SK-N-SH (cell line): ENCODE results near the gene KYAT1. TPM values are rescaled to one million over a fixed set of nuclear protein-coding genes. Genes with fewer than 3 reads are reported as not detected.

Source experiments
- CTCF ChIA-PET: fragments of 300-600, 350-600 bp; formaldehyde crosslinking; extraction: SDS; loops from one replicate; lab custom pipeline; 2021; lab: Yijun Ruan, JAX
- POLR2A ChIA-PET: fragments of 350-600 bp; sonication (Branson Sonifier 250); formaldehyde crosslinking; extraction: SDS; loops from one replicate; lab custom pipeline; 2020; ENCODE audit warnings: antibody characterized with exemption, inconsistent platforms; lab: Yijun Ruan, JAX
- DNase-seq: peaks from one replicate; pipeline ENCODE4 v3.0.0; 2012
- H2AFZ ChIP-seq: fragments of 200-600 bp; sonication (generic); 2 replicates; pipeline ENCODE4 v1.8.1; 2016; ENCODE audit warnings: antibody characterized with exemption, mild to moderate bottlenecking, low read depth
- H3F3A ChIP-seq: fragments of 200-600 bp; sonication (generic); replicated peaks from 2 replicates; pipeline ENCODE3; 2016; ENCODE audit warnings: antibody characterized with exemption, mild to moderate bottlenecking; ENCODE audit not compliant: insufficient read depth
- H3K27ac ChIP-seq, 2 experiments: fragments of 200-500 bp in 1 of 2; fragments of 200-600 bp in 1 of 2; sonication (Bioruptor generic) in 1 of 2; sonication (generic), shearing (Covaris generic) in 1 of 2; 2 replicates each; pipeline versions ENCODE4 v1.5.1 to v1.6.1; 2014 to 2016; ENCODE audit warnings: low read depth in 2 of 2, inconsistent platforms in 1 of 2, low read length in 1 of 2, mild to moderate bottlenecking in 1 of 2, mixed read lengths in 1 of 2
- H3K27me3 ChIP-seq: fragments of 200-600 bp; sonication (generic), shearing (Covaris generic); 2 replicates; pipeline ENCODE4 v1.6.1; 2016; ENCODE audit warnings: mixed run types; ENCODE audit not compliant: insufficient read depth
- H3K36me3 ChIP-seq, 2 experiments: fragments of 200-500 bp in 1 of 2; fragments of 200-600 bp in 1 of 2; sonication (Bioruptor generic) in 1 of 2; sonication (generic) in 1 of 2; replicated peaks in 1 of 2; 2 replicates each; pipeline versions ENCODE3 to v1.5.1; 2014 to 2016; ENCODE audit warnings: low read length in 1 of 2, mild to moderate bottlenecking in 1 of 2; ENCODE audit not compliant: insufficient read depth in 2 of 2, control insufficient read depth in 1 of 2
- H3K4me1 ChIP-seq, 2 experiments: fragments of 200-500 bp in 1 of 2; fragments of 200-600 bp in 1 of 2; sonication (Bioruptor generic) in 1 of 2; sonication (generic), shearing (Covaris generic) in 1 of 2; 2 replicates each; pipeline versions ENCODE4 v1.5.1 to v1.6.1; 2014 to 2016; ENCODE audit warnings: low read depth in 1 of 2, low read length in 1 of 2, mixed run types in 1 of 2; ENCODE audit not compliant: insufficient read depth in 2 of 2, control insufficient read depth in 1 of 2
- H3K4me2 ChIP-seq: fragments of 200-600 bp; sonication (generic), shearing (Covaris generic); 2 replicates; pipeline ENCODE4 v1.6.1; 2017; ENCODE audit warnings: mixed run types
- H3K4me3 ChIP-seq, 2 experiments: fragments of 200-500 bp in 1 of 2; fragments of 200-600 bp in 1 of 2; sonication (Bioruptor generic) in 1 of 2; sonication (generic), shearing (Covaris generic) in 1 of 2; 2 replicates each; pipeline versions ENCODE4 v1.5.1 to v1.8.1; 2014 to 2016; ENCODE audit warnings: low read depth in 2 of 2, inconsistent platforms in 1 of 2, low read length in 1 of 2, mild to moderate bottlenecking in 1 of 2, mixed read lengths in 1 of 2, moderate library complexity in 1 of 2
- H3K79me2 ChIP-seq: fragments of 200-600 bp; sonication (generic); 2 replicates; pipeline ENCODE4 v1.8.1; 2017; ENCODE audit warnings: mild to moderate bottlenecking; ENCODE audit not compliant: insufficient read depth
- H3K9ac ChIP-seq: fragments of 200-600 bp; sonication (generic); 2 replicates; pipeline ENCODE4 v1.6.1; 2017; ENCODE audit warnings: mixed run types
- H3K9me2 ChIP-seq: fragments of 200-600 bp; sonication (generic); 2 replicates; pipeline ENCODE4 v1.6.1; 2017; ENCODE audit warnings: mixed run types
- H3K9me3 ChIP-seq: fragments of 200-600 bp; sonication (generic); 2 replicates; pipeline ENCODE4 v1.6.1; 2017; ENCODE audit warnings: mixed run types, mild to moderate bottlenecking, moderate library complexity
- H4K20me1 ChIP-seq: fragments of 200-600 bp; sonication (generic); 2 replicates; pipeline ENCODE4 v1.6.1; 2017; ENCODE audit warnings: mild to moderate bottlenecking, mixed run types; ENCODE audit not compliant: insufficient read depth
- FOXJ3 ChIP-seq: sonication (generic); formaldehyde crosslinking; IDR thresholded peaks from 2 replicates; pipeline ENCODE4 v1.5.1; 2020; ENCODE audit warnings: mild to moderate bottlenecking, missing genetic modification reagents
- TAF1 ChIP-seq: IDR thresholded peaks from 2 replicates; pipeline ENCODE4 v1.6.1; 2012; ENCODE audit warnings: low read depth, mild to moderate bottlenecking, low read length, moderate library complexity, borderline replicate concordance
- WGBS: methylation state at CpG from one replicate; pipeline ENCODE4 v1.1.6; 2017; ENCODE audit warnings: low lambda C conversion rate; 5-methylcytosine and 5-hydroxymethylcytosine counted together
- polyA plus RNA-seq, 3 experiments: library from polyadenylated mRNA; depleted of rRNA; stranded (reverse); fragments of >200 nt; gene quantifications; 2 replicates each; pipeline ENCODE4 v1.2.3, GENCODE V29; 2012
- TF ChIP-seq, protein P1 (sequence below): IDR thresholded peaks from 2 replicates; pipeline ENCODE4 v1.4.0; 2012; ENCODE audit warnings: low read depth
- TF ChIP-seq, protein P2 (sequence below): IDR thresholded peaks from 2 replicates; pipeline ENCODE4 v1.6.1; 2012; ENCODE audit warnings: mild to moderate bottlenecking, low read depth, low read length, moderate library complexity
- TF ChIP-seq, protein P3 (sequence below): fragments of 200-600 bp; sonication (generic); IDR thresholded peaks from 2 replicates; pipeline ENCODE4 v1.6.1; 2017; ENCODE audit warnings: antibody characterized with exemption, mild to moderate bottlenecking, moderate library complexity

Gene KYAT1
- polyA plus RNA-seq, 1 of the 3 experiments (the other 2 are of a cell fraction) = 9.4 TPM

DNA sequence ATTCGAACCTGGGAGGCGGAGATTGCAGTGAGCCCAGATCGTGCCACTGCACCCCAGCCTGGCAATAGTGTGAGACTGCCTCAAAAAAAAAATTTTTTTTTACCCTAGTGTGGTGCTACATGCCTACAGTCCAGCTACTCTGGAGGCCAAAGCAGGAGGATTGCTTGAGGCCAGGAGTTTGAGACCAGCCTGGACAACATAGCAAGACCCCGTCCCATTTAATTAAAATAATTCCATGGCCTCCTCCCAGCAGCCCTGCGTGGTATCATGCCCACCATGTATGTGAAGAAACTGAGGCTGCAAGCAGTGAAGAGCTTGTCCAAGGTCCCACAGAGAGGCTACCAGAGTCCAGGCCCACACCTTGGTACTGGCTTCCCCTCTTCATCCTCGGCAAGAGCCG is 19.6 kb upstream of the KYAT1 start:
- ChIA-PET POLR2A (no interaction called here), CTCF (interaction anchor here (0.9 to 2.4 kb wide), 3 partner anchors 26 to 37 kb away, joined by 3 to 10 read pairs (median 5); no protein-coding TSS in a partner anchor)
- 96% methylated on average over 5 of the region's 7 CpGs for WGBS
- Histone ChIP-seq H3K9ac (no peak overlapping the region), H4K20me1 (no peaks in the 10 kb centered on the region), H3K9me3 (no peaks in the 10 kb centered on the region), H3K27me3 (no peaks in the 10 kb centered on the region), H3K9me2 (no peaks in the 10 kb centered on the region), H2AFZ (no peak overlapping the region), H3F3A (peaks cover 12% of the 10 kb centered on the region), H3K27ac (no peak overlapping the region), H3K4me2 (no peak overlapping the region), H3K79me2 (peaks cover 76% of the 10 kb centered on the region; the same call in 1 of the 2 replicates), H3K36me3 (peaks cover 4 to 17% of the 10 kb centered on the region in 2 experiments), H3K4me1 (peaks cover 5 to 7% of the 10 kb centered on the region in 2 experiments; a peak in 2 of 4 replicates), H3K4me3 (no peak overlapping the region)
- DNase-seq = no peak
- TF ChIP-seq FOXJ3 (CRISPR knock-in tag) (no peak), TAF1 (no peak)
- TF ChIP-seq, protein P1, sequence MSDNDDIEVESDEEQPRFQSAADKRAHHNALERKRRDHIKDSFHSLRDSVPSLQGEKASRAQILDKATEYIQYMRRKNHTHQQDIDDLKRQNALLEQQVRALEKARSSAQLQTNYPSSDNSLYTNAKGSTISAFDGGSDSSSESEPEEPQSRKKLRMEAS = no peak
- TF ChIP-seq, protein P2, sequence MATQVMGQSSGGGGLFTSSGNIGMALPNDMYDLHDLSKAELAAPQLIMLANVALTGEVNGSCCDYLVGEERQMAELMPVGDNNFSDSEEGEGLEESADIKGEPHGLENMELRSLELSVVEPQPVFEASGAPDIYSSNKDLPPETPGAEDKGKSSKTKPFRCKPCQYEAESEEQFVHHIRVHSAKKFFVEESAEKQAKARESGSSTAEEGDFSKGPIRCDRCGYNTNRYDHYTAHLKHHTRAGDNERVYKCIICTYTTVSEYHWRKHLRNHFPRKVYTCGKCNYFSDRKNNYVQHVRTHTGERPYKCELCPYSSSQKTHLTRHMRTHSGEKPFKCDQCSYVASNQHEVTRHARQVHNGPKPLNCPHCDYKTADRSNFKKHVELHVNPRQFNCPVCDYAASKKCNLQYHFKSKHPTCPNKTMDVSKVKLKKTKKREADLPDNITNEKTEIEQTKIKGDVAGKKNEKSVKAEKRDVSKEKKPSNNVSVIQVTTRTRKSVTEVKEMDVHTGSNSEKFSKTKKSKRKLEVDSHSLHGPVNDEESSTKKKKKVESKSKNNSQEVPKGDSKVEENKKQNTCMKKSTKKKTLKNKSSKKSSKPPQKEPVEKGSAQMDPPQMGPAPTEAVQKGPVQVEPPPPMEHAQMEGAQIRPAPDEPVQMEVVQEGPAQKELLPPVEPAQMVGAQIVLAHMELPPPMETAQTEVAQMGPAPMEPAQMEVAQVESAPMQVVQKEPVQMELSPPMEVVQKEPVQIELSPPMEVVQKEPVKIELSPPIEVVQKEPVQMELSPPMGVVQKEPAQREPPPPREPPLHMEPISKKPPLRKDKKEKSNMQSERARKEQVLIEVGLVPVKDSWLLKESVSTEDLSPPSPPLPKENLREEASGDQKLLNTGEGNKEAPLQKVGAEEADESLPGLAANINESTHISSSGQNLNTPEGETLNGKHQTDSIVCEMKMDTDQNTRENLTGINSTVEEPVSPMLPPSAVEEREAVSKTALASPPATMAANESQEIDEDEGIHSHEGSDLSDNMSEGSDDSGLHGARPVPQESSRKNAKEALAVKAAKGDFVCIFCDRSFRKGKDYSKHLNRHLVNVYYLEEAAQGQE = no peak

DNA sequence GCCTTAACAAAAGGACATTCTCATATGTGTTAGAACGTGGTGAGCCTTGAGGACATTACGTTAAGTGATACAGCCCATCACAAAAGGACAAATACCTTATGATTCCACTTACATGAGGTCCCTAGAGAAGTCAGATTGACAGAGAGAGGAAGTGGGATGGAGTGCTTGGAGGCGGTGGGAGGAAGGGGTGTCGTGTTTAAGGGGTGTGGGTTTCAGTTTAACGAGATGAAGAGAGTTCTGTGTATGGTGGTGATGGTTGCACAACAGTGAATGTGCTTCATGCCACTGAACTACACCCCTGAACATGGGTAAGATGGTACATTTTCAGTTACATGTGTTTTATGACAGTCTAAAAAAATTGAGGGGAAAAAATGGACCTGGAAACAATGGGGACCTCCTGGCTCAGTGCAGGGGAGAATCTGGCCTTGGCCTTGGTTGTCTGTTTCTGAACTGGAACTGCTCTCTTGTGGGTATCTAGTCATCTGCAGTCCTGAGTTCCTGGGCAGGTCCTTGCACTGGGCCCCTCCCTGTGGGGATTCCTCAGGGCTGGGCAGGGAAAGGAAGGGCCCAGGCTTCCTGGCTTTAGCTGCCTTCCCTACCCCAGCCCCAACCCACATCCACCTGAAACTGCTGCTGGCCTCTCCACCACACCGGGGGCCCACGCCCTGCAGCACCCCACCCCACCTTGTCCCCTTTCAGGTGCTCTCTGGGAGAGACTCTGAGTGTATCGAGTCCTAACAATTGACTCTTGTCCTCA is 18.0 kb upstream of the KYAT1 start:
- ChIA-PET CTCF (interaction anchor here (1.0 to 1.5 kb wide), 3 partner anchors 21 to 28 kb away, joined by 3 to 5 read pairs (median 3); no protein-coding TSS in a partner anchor), POLR2A (no interaction called here)
- Histone ChIP-seq H3K4me2 (no peak overlapping the region), H3F3A (peaks cover 8% of the 10 kb centered on the region), H3K4me1 (peaks cover 5 to 7% of the 10 kb centered on the region in 2 experiments; a peak in 2 of 4 replicates), H3K27me3 (no peaks in the 10 kb centered on the region), H3K9ac (no peak overlapping the region), H2AFZ (no peak overlapping the region), H3K36me3 (peaks cover 4 to 25% of the 10 kb centered on the region in 2 experiments), H3K9me3 (no peaks in the 10 kb centered on the region), H4K20me1 (no peaks in the 10 kb centered on the region), H3K9me2 (no peaks in the 10 kb centered on the region), H3K79me2 (peaks cover 84% of the 10 kb centered on the region; the same call in 1 of the 2 replicates), H3K27ac (no peak overlapping the region), H3K4me3 (no peak overlapping the region)
- WGBS = 87% methylated on average over 7 of the region's 8 CpGs
- no peak for DNase-seq
- TF ChIP-seq, protein P3, sequence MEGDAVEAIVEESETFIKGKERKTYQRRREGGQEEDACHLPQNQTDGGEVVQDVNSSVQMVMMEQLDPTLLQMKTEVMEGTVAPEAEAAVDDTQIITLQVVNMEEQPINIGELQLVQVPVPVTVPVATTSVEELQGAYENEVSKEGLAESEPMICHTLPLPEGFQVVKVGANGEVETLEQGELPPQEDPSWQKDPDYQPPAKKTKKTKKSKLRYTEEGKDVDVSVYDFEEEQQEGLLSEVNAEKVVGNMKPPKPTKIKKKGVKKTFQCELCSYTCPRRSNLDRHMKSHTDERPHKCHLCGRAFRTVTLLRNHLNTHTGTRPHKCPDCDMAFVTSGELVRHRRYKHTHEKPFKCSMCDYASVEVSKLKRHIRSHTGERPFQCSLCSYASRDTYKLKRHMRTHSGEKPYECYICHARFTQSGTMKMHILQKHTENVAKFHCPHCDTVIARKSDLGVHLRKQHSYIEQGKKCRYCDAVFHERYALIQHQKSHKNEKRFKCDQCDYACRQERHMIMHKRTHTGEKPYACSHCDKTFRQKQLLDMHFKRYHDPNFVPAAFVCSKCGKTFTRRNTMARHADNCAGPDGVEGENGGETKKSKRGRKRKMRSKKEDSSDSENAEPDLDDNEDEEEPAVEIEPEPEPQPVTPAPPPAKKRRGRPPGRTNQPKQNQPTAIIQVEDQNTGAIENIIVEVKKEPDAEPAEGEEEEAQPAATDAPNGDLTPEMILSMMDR = no peak
